GM06990 (cell line): ENCODE results near the gene EYA2.

Experiments used
- DNase-seq: peaks from one replicate; pipeline ENCODE4 v3.0.0-alpha.2; 2011; ENCODE audit not compliant: insufficient read length; ENCODE audit errors: extremely low read depth
- H3K27me3 ChIP-seq: replicated peaks from 2 replicates; pipeline ENCODE4 v1.6.0; 2011; ENCODE audit warnings: low read length; ENCODE audit not compliant: control insufficient read depth, insufficient read depth
- H3K36me3 ChIP-seq: 2 replicates; pipeline ENCODE4 v1.5.1; 2011; ENCODE audit warnings: low read length; ENCODE audit not compliant: control insufficient read depth, insufficient read depth
- H3K4me3 ChIP-seq: replicated peaks from 2 replicates; pipeline ENCODE4 v1.5.1; 2011; ENCODE audit warnings: low read depth, mild to moderate bottlenecking, control low read depth, low read length
- CTCF ChIP-seq: IDR thresholded peaks from 2 replicates; pipeline ENCODE4 v1.5.1; 2011; ENCODE audit warnings: low read length, control low read depth, mild to moderate bottlenecking, inconsistent platforms; ENCODE audit not compliant: insufficient read depth, poor library complexity, severe bottlenecking

The EYA2 gene

DNA sequence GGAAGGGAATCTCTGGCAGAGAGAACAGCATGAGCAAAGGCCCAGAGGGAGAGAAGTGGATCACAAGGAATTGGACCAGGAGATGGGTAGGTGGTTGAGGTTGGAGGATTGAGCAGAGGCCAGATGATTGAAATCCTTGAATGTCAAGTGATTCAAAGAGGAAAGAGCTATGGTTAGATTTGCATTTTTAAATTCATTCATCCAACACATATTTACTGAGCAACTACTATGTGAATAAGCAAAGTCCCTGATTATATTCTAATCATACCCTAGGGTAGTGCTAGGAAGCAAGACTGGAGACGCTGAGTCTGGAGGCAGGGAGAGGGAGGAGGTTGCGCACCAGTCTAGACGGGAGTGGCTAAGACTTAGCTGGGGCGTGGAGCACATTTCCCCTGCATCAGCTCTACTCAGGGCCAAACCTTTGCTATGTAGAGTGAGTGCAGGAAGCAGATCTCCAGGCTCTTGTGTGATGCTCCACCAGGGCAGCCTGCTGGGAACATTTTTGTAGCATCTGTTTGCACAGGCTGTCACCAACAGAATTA, 40.2 kb downstream of the EYA2 start:
- H3K4me3 ChIP-seq, result no peak overlapping the region
- TF ChIP-seq CTCF, result no peak
- no peak for DNase-seq
- H3K27me3 ChIP-seq, result no peaks in the 10 kb centered on the region
- no peaks in the 10 kb centered on the region for H3K36me3 ChIP-seq

- H3K4me3 ChIP-seq, result no peak overlapping the region
- TF ChIP-seq CTCF, result no peak
- DNase-seq, result no peak
- H3K36me3 ChIP-seq, result no peaks in the 10 kb centered on the region
- H3K27me3 ChIP-seq, result no peaks in the 10 kb centered on the region
Measured at GRCh38 chr20:46935394-46936017, 40.9 kb downstream of the EYA2 start.

DNA sequence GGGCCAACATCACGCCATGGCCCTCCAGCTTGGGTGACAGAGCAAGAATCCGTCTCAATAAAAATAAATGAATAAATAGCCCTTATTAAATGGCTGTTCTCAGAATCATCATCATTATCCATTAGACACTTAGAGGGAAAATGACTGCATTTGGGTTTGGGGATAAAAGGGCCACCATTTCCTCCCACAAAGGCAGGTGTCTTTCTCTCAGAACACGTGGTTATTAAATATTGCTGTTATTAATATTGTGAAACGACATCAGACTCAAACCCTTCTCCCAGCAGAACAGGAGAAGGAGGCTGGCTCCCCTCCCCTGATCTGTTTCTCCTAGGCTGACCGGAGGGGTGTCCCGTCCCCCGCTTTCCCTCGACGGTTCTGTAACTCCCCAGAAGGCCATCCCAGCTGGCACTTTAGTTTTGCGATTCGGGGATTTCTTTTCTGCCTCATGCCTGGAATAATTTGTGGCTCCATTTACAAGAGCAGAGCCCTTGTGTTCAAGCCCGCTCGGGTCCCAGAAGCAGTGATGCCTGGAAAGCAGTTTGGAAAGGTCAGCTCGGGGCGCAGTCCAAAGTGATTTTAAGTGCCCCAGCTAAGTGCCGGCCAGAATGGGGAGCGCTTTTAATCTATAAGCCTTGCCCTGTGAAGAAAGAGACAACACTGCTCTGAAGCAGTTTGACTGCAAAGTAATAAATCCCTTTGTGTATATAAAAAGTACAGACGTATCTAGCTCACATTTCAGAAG, 41.9 kb downstream of the EYA2 start:
- H3K27me3 ChIP-seq, result no peaks in the 10 kb centered on the region
- H3K36me3 ChIP-seq, result no peaks in the 10 kb centered on the region
- TF ChIP-seq CTCF, result no peak
- no peak for DNase-seq
- no peak overlapping the region for H3K4me3 ChIP-seq

GRCh38 chr20:46937157-46937523, 42.5 kb downstream of the EYA2 start:
- Histone ChIP-seq H3K4me3 (no peak overlapping the region), H3K27me3 (no peaks in the 10 kb centered on the region), H3K36me3 (no peaks in the 10 kb centered on the region)
- no peak for TF ChIP-seq CTCF
- no peak for DNase-seq

DNA sequence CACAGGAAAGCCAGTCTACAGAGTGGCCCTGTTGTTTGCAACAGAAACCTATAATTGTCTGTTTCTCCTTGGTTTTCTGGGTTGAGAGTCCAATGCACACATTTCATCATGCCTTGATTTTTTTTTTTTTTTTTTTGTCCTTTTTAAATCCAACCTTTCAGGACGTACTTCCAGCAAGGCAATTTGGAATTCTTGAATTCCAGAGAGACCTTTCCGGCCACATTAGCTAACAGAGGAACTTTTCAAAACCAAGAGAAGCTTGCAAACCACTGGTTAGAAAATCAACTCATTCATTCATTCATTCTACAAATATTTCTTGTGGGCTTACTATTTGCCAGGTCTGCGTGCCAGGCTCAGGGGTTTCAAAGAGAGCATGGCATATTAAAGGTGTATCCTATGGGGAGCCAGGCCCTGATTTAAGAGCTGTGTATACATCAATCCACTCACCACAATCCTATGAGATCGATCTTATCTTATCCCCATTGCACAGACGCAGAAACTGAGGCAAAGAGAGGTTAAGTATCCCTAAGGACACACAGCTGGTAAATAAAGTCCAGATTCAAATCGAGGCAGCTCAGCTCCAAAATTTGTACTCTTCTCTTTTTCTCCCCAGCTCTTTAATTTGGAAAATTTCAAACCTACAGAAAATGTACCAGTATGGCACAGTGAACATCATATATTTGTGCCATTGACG, 43.0 kb downstream of the EYA2 start:
- TF ChIP-seq CTCF, result no peak
- Histone ChIP-seq H3K27me3 (no peaks in the 10 kb centered on the region), H3K4me3 (no peak overlapping the region), H3K36me3 (no peaks in the 10 kb centered on the region)
- DNase-seq, result no peak
